ENCODE results near the gene PLCH1.
"Not testable (repeated sequence)": the region's sequence is repeated elsewhere in the genome, so short reads cannot be mapped to it uniquely, and the experiment has no call there.

GRCh38 chr3:155614410-155614809 is 130.5 kb downstream of the PLCH1 start:
- not testable (repeated sequence) for TF ChIP-seq POLR2A (IDR thresholded peaks at IDR 0.05; ENCODE audit: low read depth, low read length); KDM1A (IDR thresholded peaks at IDR 0.05; ENCODE audit: borderline replicate concordance); EZH2 (IDR thresholded peaks at IDR 0.05; ENCODE audit: borderline replicate concordance, control insufficient read depth, low read depth, low read length); CTCF (IDR thresholded peaks at IDR 0.05 in 2 of 3, conservative IDR thresholded peaks at IDR 0.05 in 1 of 3; ENCODE audit: control insufficient read depth in 2 of 3, extremely low read depth in 1 of 3, insufficient read depth in 1 of 3, low read depth in 3 of 3, low read length in 3 of 3); MYC (IDR thresholded peaks at IDR 0.05; ENCODE audit: insufficient read depth, insufficient read length, insufficient replicate concordance, low read length, severe bottlenecking); ASH2L (IDR thresholded peaks at IDR 0.05; ENCODE audit: borderline replicate concordance, low read depth); RCOR1 (conservative IDR thresholded peaks at IDR 0.05; ENCODE audit: low read depth, low read length)
